EL (cell line): ENCODE measurements around the gene NELFCD.
"Not testable (repeated sequence)": the region's sequence is repeated elsewhere in the genome, so short reads cannot be mapped to it uniquely, and the experiment has no call there.

Experiments used
- DNase-seq: peaks from one replicate; pipeline ENCODE4 v3.0.0-alpha.2; 2016

The NELFCD gene

GRCh38 chr20:58973866-58974265 is 7.2 kb upstream of the NELFCD start:
- DNase-seq: no peak

GRCh38 chr20:58975353-58975752 is 5.7 kb upstream of the NELFCD start:
- DNase-seq: no peak

- no peak for DNase-seq
Measured at GRCh38 chr20:58976061-58976730, 4.9 kb upstream of the NELFCD start.

GRCh38 chr20:58978351-58979190 is 2.5 kb upstream of the NELFCD start:
- DNase-seq: no peak

GRCh38 chr20:58981628-58982364 is 740 bp downstream of the NELFCD start:
- DNase-seq: peak; percentile 11

GRCh38 chr20:58982406-58983114 is 1.5 kb downstream of the NELFCD start:
- no peak for DNase-seq

- DNase-seq: not testable (repeated sequence)
Measured at GRCh38 chr20:58983115-58983468, 2.0 kb downstream of the NELFCD start.

- DNase-seq: no peak
Measured at GRCh38 chr20:58984691-58985090, 3.6 kb downstream of the NELFCD start.

GRCh38 chr20:58985656-58986055 is 4.6 kb downstream of the NELFCD start:
- no peak for DNase-seq

- no peak for DNase-seq
Measured at GRCh38 chr20:58986286-58986967, 5.4 kb downstream of the NELFCD start.

- DNase-seq: no peak
Measured at GRCh38 chr20:58986968-58987517, 6.0 kb downstream of the NELFCD start.

GRCh38 chr20:58987790-58988564 is 6.9 kb downstream of the NELFCD start:
- no peak for DNase-seq

- no peak for DNase-seq
Measured at GRCh38 chr20:58988565-58988882, 7.5 kb downstream of the NELFCD start.

GRCh38 chr20:58989196-58989595 is 8.1 kb downstream of the NELFCD start:
- no peak for DNase-seq

GRCh38 chr20:58990651-58991445 is 9.8 kb downstream of the NELFCD start:
- DNase-seq: no peak

GRCh38 chr20:58991715-58992114 is 10.7 kb downstream of the NELFCD start:
- no peak for DNase-seq

- no peak for DNase-seq
Measured at GRCh38 chr20:58992911-58993310, 11.9 kb downstream of the NELFCD start.

- DNase-seq: no peak
Measured at GRCh38 chr20:58993332-58994248, 12.5 kb downstream of the NELFCD start.

- DNase-seq: no peak
Measured at GRCh38 chr20:58994390-58995159, 13.5 kb downstream of the NELFCD start.
